Astrocyte of the cerebellum (primary cell): ENCODE measurements around the gene NLGN4Y.

Source experiments
- DNase-seq: peaks from one replicate; pipeline ENCODE4 v3.0.0-alpha.2; 2011; ENCODE audit warnings: low read depth
- H3K4me3 ChIP-seq: 2 replicates; pipeline ENCODE4 v1.5.1; 2011; ENCODE audit warnings: mild to moderate bottlenecking, low read depth, low read length, moderate library complexity
- in situ Hi-C: cut with HindIII; loops from 2 replicates; pipeline ENCODE4 v1.10.0; 2017; ENCODE audit warnings: low sequenced_read_pairs
- TF ChIP-seq, protein P1 (sequence below): IDR thresholded peaks from 2 replicates; pipeline ENCODE4 v1.5.1; 2012; ENCODE audit warnings: low read length, low read depth, moderate library complexity, mild to moderate bottlenecking; ENCODE audit errors: missing control alignments

NLGN4Y gene

DNA sequence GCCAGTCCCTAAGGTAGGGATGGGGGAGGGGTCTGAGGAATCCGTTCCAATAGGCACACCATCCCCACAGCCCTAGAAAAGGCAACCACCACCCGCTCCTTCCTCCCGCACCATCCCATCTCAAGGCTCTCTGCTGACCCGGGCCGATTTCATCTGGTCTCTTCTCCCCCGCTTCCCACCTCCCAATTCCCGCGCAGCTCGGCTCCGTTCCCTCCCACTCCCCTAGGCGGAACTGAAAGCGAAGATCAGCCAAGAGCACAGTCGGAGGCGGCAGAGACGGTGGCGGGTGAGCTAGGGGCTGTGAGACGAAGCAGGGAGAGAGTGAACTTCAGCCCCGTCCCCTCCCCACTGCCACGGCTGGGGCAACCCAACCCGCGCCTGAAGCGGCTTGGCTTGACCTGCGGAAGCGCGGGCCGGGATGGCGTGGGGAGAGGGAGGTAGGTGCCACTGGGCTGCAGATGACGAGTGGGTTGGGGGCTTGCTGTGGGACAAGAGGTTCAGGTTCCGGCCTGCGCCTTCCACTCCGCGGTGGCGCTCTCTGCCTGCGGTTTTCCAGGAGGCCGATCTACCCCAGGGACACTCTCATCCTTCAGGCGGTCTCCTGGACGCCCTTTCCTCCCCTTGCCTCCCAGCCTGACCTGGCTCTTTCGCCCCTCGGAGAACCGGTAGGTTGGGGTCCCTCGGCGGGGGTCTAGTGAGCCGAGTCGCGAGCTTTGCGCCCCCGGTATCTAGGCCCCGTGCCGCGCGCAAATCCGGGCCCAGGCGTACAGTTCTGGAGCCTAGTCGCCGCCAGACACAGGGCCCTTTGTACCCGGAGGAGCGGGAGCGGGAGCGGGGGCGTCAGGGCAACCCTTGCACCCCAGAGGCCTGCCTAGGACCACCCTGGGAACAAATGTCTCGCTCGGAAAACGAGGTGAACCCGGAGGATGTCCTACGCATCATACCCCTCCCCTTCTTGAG is at the start of gene NLGN4Y:
Gene NLGN4Y, plus strand, starts transcription at position 258 of the 960 bp plus-strand sequence. CDS start 97,591 bp downstream, outside the sequence.
- TF ChIP-seq, protein P1, sequence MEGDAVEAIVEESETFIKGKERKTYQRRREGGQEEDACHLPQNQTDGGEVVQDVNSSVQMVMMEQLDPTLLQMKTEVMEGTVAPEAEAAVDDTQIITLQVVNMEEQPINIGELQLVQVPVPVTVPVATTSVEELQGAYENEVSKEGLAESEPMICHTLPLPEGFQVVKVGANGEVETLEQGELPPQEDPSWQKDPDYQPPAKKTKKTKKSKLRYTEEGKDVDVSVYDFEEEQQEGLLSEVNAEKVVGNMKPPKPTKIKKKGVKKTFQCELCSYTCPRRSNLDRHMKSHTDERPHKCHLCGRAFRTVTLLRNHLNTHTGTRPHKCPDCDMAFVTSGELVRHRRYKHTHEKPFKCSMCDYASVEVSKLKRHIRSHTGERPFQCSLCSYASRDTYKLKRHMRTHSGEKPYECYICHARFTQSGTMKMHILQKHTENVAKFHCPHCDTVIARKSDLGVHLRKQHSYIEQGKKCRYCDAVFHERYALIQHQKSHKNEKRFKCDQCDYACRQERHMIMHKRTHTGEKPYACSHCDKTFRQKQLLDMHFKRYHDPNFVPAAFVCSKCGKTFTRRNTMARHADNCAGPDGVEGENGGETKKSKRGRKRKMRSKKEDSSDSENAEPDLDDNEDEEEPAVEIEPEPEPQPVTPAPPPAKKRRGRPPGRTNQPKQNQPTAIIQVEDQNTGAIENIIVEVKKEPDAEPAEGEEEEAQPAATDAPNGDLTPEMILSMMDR: no peak
- no peak for DNase-seq
- in situ Hi-C loops: no loop called here
- no peak within 1 kb of the TSS for H3K4me3 ChIP-seq

DNA sequence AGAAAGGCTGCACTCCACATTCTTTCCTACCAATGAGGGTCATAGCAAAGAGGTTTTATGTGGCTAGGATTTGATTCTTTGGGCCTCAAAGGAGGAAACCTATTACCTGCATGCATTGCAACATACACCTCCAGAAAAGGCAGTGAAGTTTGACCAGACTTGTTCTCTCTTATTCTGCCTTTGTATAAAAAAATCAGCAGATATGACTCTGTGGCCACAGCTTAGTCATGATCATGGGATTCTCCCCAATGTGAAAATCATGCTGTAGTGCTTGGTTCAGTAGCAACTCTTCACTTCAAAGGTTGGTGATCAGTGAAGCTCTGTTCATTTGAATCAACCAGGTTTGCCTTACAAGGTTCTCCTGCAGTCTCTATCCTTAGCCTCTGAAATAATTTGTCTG is 38.4 kb upstream of the NLGN4Y start:
- DNase-seq: no peak
- in situ Hi-C loops: no loop called here
- no peak overlapping the region for H3K4me3 ChIP-seq
- TF ChIP-seq, protein P1: no peak

DNA sequence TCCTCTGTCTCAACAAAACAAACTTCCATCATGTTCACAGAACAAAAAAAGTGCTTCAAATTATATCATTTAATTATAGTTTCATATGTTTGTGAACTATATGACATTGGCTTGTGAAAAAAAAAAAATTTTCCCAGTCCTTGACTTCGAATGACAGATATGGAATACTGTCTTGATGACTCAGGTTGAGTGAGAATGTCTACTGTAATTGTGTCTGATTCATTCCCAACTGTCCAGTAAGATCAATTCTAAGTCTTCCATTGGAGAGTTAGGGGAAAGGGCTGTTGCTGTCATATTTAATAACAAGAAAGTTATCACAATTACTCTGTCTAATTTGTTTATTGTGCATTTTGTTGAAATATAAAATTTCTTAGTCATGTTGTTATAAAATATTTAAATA is 34.1 kb upstream of the NLGN4Y start:
- TF ChIP-seq, protein P1: no peak
- H3K4me3 ChIP-seq: no peak overlapping the region
- DNase-seq: no peak
- in situ Hi-C loops: no loop called here

DNA sequence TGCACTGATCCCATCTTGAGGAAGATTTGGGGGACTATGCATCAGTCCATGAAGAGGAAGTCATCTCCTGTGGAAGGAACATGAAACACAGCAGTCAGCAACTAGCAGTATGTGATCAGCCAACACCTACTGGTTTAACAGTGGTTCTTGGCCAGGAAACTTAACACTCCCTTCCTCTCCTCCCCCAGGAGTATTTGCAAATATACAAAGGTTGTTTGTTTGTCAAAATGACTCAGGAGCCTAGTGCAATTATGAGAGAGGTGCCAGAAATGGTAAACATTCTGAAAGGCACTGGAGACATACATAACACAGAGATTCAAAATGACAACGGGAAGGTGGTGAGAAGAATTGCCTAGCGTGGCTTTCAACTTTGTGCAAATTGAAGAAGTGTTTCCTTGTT is 26.3 kb upstream of the NLGN4Y start:
- no peak for DNase-seq
- H3K4me3 ChIP-seq: no peak overlapping the region
- TF ChIP-seq, protein P1: no peak
- in situ Hi-C loops: no loop called here

DNA sequence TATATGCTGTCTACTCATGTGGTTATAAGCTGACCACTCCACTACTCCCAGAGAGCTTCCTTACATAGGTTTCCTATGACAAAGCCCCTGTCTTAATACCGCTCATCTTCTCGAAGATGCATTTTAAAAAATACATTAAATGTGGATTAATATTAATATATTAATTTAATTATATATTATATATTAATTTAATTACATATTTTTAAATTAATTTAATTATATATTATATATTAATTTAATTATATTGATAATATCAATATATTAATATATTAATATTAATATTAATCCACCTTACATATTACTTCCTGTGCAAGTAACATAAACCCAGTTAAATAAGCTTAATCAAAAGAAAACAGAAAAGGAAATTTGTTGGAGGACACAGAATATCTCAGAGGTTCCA is 19.7 kb upstream of the NLGN4Y start:
- H3K4me3 ChIP-seq: no peak overlapping the region
- no peak for DNase-seq
- TF ChIP-seq, protein P1: no peak
- in situ Hi-C loops: no loop called here

DNA sequence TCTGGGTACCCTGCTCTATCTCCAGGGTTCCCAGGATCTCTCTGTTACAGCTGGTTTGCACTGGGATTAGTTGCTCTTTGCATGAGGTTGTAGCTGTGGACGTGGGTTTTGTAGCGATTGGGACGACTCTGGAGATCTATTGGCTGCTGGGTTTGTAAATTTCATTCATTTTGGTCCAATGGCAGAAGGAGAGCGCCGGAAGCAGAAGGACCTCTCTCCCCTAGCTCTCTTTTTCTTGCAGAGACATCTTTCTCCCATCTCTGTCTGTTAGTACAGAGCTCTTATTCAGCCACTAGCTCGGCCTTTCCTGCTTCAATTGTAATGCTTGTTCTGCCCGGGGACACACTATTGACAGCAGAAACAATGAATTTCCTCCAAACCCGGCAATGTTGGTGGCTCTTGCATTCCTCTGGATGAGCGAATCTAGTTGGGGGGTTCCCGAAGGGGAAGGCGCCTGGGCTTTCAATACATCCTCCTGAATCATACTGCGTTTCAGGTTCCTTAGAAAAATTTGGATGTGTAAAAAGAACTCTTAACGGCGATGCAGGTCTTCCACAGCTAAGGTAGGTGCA is 1.9 kb upstream of the NLGN4Y start:
- no peak overlapping the region for H3K4me3 ChIP-seq
- TF ChIP-seq, protein P1: no peak
- in situ Hi-C loops: no loop called here
- DNase-seq: no peak
